Endothelial cell of hepatic sinusoid (primary cell): Measurements from ENCODE around the gene SLC17A7.
"Not testable (repeated sequence)": the region's sequence is repeated elsewhere in the genome, so short reads cannot be mapped to it uniquely, and the experiment has no call there.

Experiments
- in situ Hi-C: cut with HindIII; loops from 2 replicates; pipeline ENCODE4 v1.10.0; 2017; ENCODE audit warnings: low sequenced_read_pairs

SLC17A7 gene

GRCh38 chr19:49445997-49446396 lies 4.7 kb upstream of the SLC17A7 start:
- in situ Hi-C loops: no loop called here

- in situ Hi-C loops: not testable (repeated sequence)
Measured at GRCh38 chr19:49444100-49444700, 2.9 kb upstream of the SLC17A7 start.

- in situ Hi-C loops: no loop called here
Measured at GRCh38 chr19:49443366-49444099, 2.2 kb upstream of the SLC17A7 start.

GRCh38 chr19:49442771-49443365 lies 1.5 kb upstream of the SLC17A7 start:
- in situ Hi-C loops: no loop called here

- in situ Hi-C loops: no loop called here
Measured at GRCh38 chr19:49442354-49442753, 1.0 kb upstream of the SLC17A7 start.

- in situ Hi-C loops: no loop called here
Measured at GRCh38 chr19:49441960-49442350, 628 bp upstream of the SLC17A7 start.

- in situ Hi-C loops: no loop called here
Measured at GRCh38 chr19:49440439-49441209, 703 bp downstream of the SLC17A7 start.

- in situ Hi-C loops: no loop called here
Measured at GRCh38 chr19:49439836-49440235, 1.5 kb downstream of the SLC17A7 start.

GRCh38 chr19:49438261-49438660 lies 3.1 kb downstream of the SLC17A7 start:
- in situ Hi-C loops: no loop called here

- in situ Hi-C loops: no loop called here
Measured at GRCh38 chr19:49437231-49437630, 4.1 kb downstream of the SLC17A7 start.

- in situ Hi-C loops: no loop called here
Measured at GRCh38 chr19:49436381-49437017, 4.8 kb downstream of the SLC17A7 start.

- in situ Hi-C loops: no loop called here
Measured at GRCh38 chr19:49435670-49436069, 5.7 kb downstream of the SLC17A7 start.

GRCh38 chr19:49434907-49435583 lies 6.3 kb downstream of the SLC17A7 start:
- in situ Hi-C loops: no loop called here

GRCh38 chr19:49433240-49433901 lies 8.0 kb downstream of the SLC17A7 start:
- in situ Hi-C loops: no loop called here

GRCh38 chr19:49432141-49433073 lies 8.9 kb downstream of the SLC17A7 start:
- in situ Hi-C loops: no loop called here

- in situ Hi-C loops: no loop called here
Measured at GRCh38 chr19:49431330-49431749, 10.0 kb downstream of the SLC17A7 start.

- in situ Hi-C loops: no loop called here
Measured at GRCh38 chr19:49430678-49431329, 10.5 kb downstream of the SLC17A7 start.

GRCh38 chr19:49430172-49430677 lies 11.1 kb downstream of the SLC17A7 start:
- in situ Hi-C loops: no loop called here
